WTC11 (cell line): ENCODE data around the gene MROH9. TPM values are rescaled to one million over a fixed set of nuclear protein-coding genes. Genes with fewer than 3 reads are reported as not detected.

Experiments used
- ATAC-seq: fragments of 200-7000 bp; cut with Tn5 transposase; 2 replicates; pipeline ENCODE4 v1.10.0; 2021; ENCODE audit warnings: mild to moderate bottlenecking, moderate library complexity
- CTCF ChIA-PET: fragments of 300-600 bp; sonication (Branson Sonifier 250); formaldehyde crosslinking; loops from one replicate; lab custom pipeline; 2021; ENCODE audit warnings: antibody characterized with exemption; lab: Charles Lee
- POLR2A ChIA-PET: fragments of 350-600 bp; sonication (Branson Sonifier 250); formaldehyde crosslinking; loops from one replicate; lab custom pipeline; 2021; ENCODE audit warnings: antibody characterized with exemption; lab: Charles Lee
- DNase-seq: peaks from one replicate; pipeline ENCODE4 v3.0.0; 2021; ENCODE audit warnings: low spot score
- H3K27ac Mint-ChIP-seq: 2 replicates; pipeline ENCODE4 v1.8.0; 2021; ENCODE audit warnings: mixed read lengths
- H3K27me3 Mint-ChIP-seq: 2 replicates; pipeline ENCODE4 v1.8.0; 2021; ENCODE audit warnings: low read depth, mild to moderate bottlenecking, moderate library complexity, mixed read lengths
- H3K36me3 Mint-ChIP-seq: 2 replicates; pipeline ENCODE4 v1.8.0; 2021; ENCODE audit warnings: mixed read lengths
- H3K4me1 Mint-ChIP-seq: 2 replicates; pipeline ENCODE4 v1.8.0; 2022; ENCODE audit warnings: mixed read lengths
- H3K4me3 Mint-ChIP-seq: 2 replicates; pipeline ENCODE4 v1.8.0; 2021; ENCODE audit warnings: mild to moderate bottlenecking, moderate library complexity, mixed read lengths
- H3K9me3 Mint-ChIP-seq: 2 replicates; pipeline ENCODE4 v1.8.0; 2021; ENCODE audit warnings: mixed read lengths
- EMX1 ChIP-seq: fragments of 250-450 bp; sonication (Bioruptor Pico); IDR thresholded peaks from 2 replicates; pipeline ENCODE4 v1.8.0; 2021; ENCODE audit warnings: mild to moderate bottlenecking
- JAZF1 ChIP-seq: fragments of 250-450 bp; sonication (Bioruptor Pico); IDR thresholded peaks from 2 replicates; pipeline ENCODE4 v1.9.0; 2021; ENCODE audit warnings: moderate library complexity, mild to moderate bottlenecking, inconsistent platforms
- KAT7 ChIP-seq: sonication (generic); formaldehyde crosslinking; IDR thresholded peaks from 2 replicates; pipeline ENCODE4 v1.8.1; 2023; ENCODE audit warnings: missing genetic modification reagents, mild to moderate bottlenecking, borderline replicate concordance
- MXD4 ChIP-seq: fragments of 250-450 bp; sonication (Bioruptor Pico); IDR thresholded peaks from 2 replicates; pipeline ENCODE4 v1.8.0; 2021; ENCODE audit warnings: mild to moderate bottlenecking, moderate library complexity, borderline replicate concordance
- NR3C1 ChIP-seq: sonication (generic); formaldehyde crosslinking; conservative IDR thresholded peaks from 2 replicates; pipeline ENCODE4 v1.8.1; 2023; ENCODE audit warnings: low read depth, mild to moderate bottlenecking, missing genetic modification reagents
- SP1 ChIP-seq: sonication (generic); formaldehyde crosslinking; conservative IDR thresholded peaks from 2 replicates; pipeline ENCODE4 v1.8.1; 2022; ENCODE audit warnings: missing genetic modification reagents
- TCF7 ChIP-seq: sonication (generic); formaldehyde crosslinking; IDR thresholded peaks from 2 replicates; pipeline ENCODE4 v1.8.0; 2022; ENCODE audit warnings: mild to moderate bottlenecking, low read depth, missing genetic modification reagents, moderate library complexity
- TEAD4 ChIP-seq: sonication (generic); formaldehyde crosslinking; IDR thresholded peaks from 2 replicates; pipeline ENCODE4 v1.8.0; 2022; ENCODE audit warnings: mild to moderate bottlenecking, missing genetic modification reagents
- ZBTB21 ChIP-seq: sonication (generic); formaldehyde crosslinking; IDR thresholded peaks from 2 replicates; pipeline ENCODE4 v1.8.1; 2023; ENCODE audit warnings: mild to moderate bottlenecking, missing genetic modification reagents, borderline replicate concordance
- ZNF121 ChIP-seq: sonication (generic); formaldehyde crosslinking; IDR thresholded peaks from 2 replicates; pipeline ENCODE4 v1.8.0; 2023; ENCODE audit warnings: missing genetic modification reagents
- ZNF138 ChIP-seq: sonication (generic); formaldehyde crosslinking; conservative IDR thresholded peaks from 2 replicates; pipeline ENCODE4 v1.8.1; 2022; ENCODE audit warnings: mild to moderate bottlenecking, moderate library complexity, missing genetic modification reagents
- ZNF232 ChIP-seq: sonication (generic); formaldehyde crosslinking; IDR thresholded peaks from 2 replicates; pipeline ENCODE4 v1.8.0; 2022; ENCODE audit warnings: mild to moderate bottlenecking, missing genetic modification reagents
- ZNF416 ChIP-seq: fragments of 250-450 bp; sonication (Bioruptor Pico); IDR thresholded peaks from 2 replicates; pipeline ENCODE4 v1.9.0; 2021; ENCODE audit warnings: mild to moderate bottlenecking, inconsistent platforms
- total RNA-seq: library from RNA; stranded (reverse); gene quantifications from 3 replicates; pipeline ENCODE4 v1.2.3, GENCODE V29; 2021
- TF ChIP-seq, protein P1 (sequence below): sonication (generic); formaldehyde crosslinking; conservative IDR thresholded peaks from 2 replicates; pipeline ENCODE4 v1.8.1; 2022; ENCODE audit warnings: mild to moderate bottlenecking, missing genetic modification reagents
- TF ChIP-seq, protein P2 (sequence below): sonication (generic); formaldehyde crosslinking; IDR thresholded peaks from 2 replicates; pipeline ENCODE4 v1.8.0; 2023; ENCODE audit warnings: mild to moderate bottlenecking, missing genetic modification reagents
- TF ChIP-seq, protein P3 (sequence below): sonication (generic); formaldehyde crosslinking; IDR thresholded peaks from 2 replicates; pipeline ENCODE4 v1.8.1; 2022; ENCODE audit warnings: low read depth, mild to moderate bottlenecking, moderate library complexity, missing genetic modification reagents, borderline replicate concordance
- TF ChIP-seq, protein P4 (sequence below): fragments of 200-600 bp; IDR thresholded peaks from 2 replicates; pipeline ENCODE4 v1.8.0; 2022; ENCODE audit warnings: antibody characterized with exemption
- TF ChIP-seq, protein P5 (sequence below): sonication (generic); formaldehyde crosslinking; IDR thresholded peaks from 2 replicates; pipeline ENCODE4 v1.8.1; 2023; ENCODE audit warnings: mild to moderate bottlenecking, missing genetic modification reagents
- TF ChIP-seq, protein P6 (sequence below): sonication (generic); formaldehyde crosslinking; IDR thresholded peaks from 2 replicates; pipeline ENCODE4 v1.8.1; 2023; ENCODE audit warnings: mild to moderate bottlenecking, moderate library complexity, missing genetic modification reagents
- TF ChIP-seq, protein P7 (sequence below): sonication (generic); formaldehyde crosslinking; IDR thresholded peaks from 2 replicates; pipeline ENCODE4 v1.8.0; 2022; ENCODE audit warnings: mild to moderate bottlenecking, missing genetic modification reagents

MROH9 gene
- total RNA-seq, 1 experiment from 2014 or later = not detected

DNA sequence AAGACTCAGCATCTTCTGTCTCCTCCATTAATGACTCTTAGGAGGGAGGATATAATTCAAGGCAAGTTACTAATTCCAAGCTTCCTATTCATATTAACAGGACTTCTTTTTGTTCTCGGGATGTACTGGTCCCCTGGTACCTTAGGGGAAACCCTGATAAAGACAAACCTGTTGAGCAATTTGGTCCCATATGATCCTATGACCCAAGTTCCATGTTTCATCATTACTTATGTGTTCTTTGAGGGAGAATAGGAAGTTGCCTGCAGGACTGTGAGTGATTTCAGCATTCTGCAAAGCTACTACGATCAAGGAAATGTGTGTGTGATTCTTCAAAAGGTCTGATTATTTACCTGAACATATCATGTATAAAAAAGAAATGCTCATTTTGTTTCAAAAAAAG, 149.5 kb downstream of the MROH9 start (continued):
- TF ChIP-seq, protein P1, sequence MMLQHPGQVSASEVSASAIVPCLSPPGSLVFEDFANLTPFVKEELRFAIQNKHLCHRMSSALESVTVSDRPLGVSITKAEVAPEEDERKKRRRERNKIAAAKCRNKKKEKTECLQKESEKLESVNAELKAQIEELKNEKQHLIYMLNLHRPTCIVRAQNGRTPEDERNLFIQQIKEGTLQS = no peak
- TF ChIP-seq, protein P2, sequence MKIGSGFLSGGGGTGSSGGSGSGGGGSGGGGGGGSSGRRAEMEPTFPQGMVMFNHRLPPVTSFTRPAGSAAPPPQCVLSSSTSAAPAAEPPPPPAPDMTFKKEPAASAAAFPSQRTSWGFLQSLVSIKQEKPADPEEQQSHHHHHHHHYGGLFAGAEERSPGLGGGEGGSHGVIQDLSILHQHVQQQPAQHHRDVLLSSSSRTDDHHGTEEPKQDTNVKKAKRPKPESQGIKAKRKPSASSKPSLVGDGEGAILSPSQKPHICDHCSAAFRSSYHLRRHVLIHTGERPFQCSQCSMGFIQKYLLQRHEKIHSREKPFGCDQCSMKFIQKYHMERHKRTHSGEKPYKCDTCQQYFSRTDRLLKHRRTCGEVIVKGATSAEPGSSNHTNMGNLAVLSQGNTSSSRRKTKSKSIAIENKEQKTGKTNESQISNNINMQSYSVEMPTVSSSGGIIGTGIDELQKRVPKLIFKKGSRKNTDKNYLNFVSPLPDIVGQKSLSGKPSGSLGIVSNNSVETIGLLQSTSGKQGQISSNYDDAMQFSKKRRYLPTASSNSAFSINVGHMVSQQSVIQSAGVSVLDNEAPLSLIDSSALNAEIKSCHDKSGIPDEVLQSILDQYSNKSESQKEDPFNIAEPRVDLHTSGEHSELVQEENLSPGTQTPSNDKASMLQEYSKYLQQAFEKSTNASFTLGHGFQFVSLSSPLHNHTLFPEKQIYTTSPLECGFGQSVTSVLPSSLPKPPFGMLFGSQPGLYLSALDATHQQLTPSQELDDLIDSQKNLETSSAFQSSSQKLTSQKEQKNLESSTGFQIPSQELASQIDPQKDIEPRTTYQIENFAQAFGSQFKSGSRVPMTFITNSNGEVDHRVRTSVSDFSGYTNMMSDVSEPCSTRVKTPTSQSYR (CRISPR knock-in tag) = no peak
- TF ChIP-seq TEAD4 (no peak), ZNF121 (CRISPR knock-in tag) (no peak), ZBTB21 (no peak), MXD4 (CRISPR knock-in tag) (no peak), EMX1 (CRISPR knock-in tag) (no peak), NR3C1 (CRISPR knock-in tag) (no peak), TCF7 (CRISPR knock-in tag) (no peak), KAT7 (CRISPR knock-in tag) (no peak)
- TF ChIP-seq, protein P3, sequence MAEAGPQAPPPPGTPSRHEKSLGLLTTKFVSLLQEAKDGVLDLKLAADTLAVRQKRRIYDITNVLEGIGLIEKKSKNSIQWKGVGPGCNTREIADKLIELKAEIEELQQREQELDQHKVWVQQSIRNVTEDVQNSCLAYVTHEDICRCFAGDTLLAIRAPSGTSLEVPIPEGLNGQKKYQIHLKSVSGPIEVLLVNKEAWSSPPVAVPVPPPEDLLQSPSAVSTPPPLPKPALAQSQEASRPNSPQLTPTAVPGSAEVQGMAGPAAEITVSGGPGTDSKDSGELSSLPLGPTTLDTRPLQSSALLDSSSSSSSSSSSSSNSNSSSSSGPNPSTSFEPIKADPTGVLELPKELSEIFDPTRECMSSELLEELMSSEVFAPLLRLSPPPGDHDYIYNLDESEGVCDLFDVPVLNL (CRISPR knock-in tag) = no peak
- TF ChIP-seq, protein P4, sequence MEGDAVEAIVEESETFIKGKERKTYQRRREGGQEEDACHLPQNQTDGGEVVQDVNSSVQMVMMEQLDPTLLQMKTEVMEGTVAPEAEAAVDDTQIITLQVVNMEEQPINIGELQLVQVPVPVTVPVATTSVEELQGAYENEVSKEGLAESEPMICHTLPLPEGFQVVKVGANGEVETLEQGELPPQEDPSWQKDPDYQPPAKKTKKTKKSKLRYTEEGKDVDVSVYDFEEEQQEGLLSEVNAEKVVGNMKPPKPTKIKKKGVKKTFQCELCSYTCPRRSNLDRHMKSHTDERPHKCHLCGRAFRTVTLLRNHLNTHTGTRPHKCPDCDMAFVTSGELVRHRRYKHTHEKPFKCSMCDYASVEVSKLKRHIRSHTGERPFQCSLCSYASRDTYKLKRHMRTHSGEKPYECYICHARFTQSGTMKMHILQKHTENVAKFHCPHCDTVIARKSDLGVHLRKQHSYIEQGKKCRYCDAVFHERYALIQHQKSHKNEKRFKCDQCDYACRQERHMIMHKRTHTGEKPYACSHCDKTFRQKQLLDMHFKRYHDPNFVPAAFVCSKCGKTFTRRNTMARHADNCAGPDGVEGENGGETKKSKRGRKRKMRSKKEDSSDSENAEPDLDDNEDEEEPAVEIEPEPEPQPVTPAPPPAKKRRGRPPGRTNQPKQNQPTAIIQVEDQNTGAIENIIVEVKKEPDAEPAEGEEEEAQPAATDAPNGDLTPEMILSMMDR = no peak

DNA sequence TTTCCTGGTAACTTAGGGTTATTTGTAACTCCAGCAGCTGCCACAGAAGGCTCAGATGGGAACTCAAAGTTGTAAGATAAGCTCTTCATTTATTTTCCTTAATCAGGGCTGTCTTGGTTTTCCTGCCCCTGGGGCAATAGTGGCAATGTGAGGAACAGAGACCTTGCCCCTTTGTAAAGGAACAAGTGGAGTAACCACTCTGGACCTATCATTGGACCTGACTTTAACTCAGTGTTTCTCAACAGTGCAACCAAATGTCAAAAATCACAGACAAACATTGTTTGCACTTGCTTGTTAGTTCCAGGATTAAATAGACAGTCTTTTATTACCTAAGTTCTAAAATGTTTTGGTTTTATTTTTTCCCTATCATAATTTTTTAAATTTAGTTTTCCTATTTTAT, 152.6 kb downstream of the MROH9 start:
- Mint-ChIP-seq H3K4me1 (no peaks in the 10 kb centered on the region), H3K27me3 (no peaks in the 10 kb centered on the region), H3K27ac (no peak overlapping the region), H3K36me3 (no peaks in the 10 kb centered on the region), H3K4me3 (no peak overlapping the region), H3K9me3 (0 out of 2 replicates have a peak, but pooled peaks cover 3% of the 10 kb centered on the region)
- TF ChIP-seq, protein P1 = no peak
- no peak for DNase-seq
- no peak for ATAC-seq
- ChIA-PET POLR2A (no interaction called here), CTCF (no interaction called here)

DNA sequence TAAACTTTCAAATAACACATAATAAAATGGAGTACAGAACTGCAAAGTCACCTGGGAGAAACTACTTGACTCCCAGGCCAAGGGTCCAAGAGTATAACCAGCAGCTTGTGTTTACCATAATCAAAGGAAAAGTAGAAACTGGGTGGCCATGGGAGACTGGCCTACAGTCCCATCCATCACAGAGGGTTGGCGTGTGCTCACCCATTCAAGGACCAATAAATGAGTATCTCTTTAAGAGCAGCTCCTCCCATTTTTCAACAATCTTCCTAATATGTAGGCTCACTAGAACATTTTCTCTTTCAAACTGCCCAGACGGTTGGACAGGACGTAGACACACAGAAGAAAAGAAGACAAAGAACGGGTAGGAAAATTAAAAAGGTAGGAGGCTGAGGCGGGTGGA, 155.3 kb downstream of the MROH9 start, which contains the start of gene FMO3:
TSS of gene FMO3 (plus strand) at position 302 of the 400 bp plus-strand sequence. CDS start 1,754 bp downstream, outside the sequence.
- ATAC-seq (no peak), DNase-seq (no peak)
- ChIA-PET POLR2A (interaction anchor here (0.7 to 1.3 kb wide), 2 partner anchors 12 to 1412 kb away, joined by 3 read pairs; no protein-coding TSS in a partner anchor), CTCF (interaction anchor here (1.5 to 2.0 kb wide), 3 partner anchors 124 to 223 kb away, joined by 4 to 7 read pairs (median 6); partner anchors contain the start of gene FMO4)
- no peak within 1 kb of the TSS for H3K27ac Mint-ChIP-seq
- no peak within 1 kb of the TSS for H3K4me3 Mint-ChIP-seq
- no peaks in the 10 kb centered on the region for H3K36me3 Mint-ChIP-seq
- H3K27me3 Mint-ChIP-seq = no peaks in the 10 kb centered on the region
- H3K9me3 Mint-ChIP-seq = 0 out of 2 replicates have a peak, but pooled peaks cover 3% of the 10 kb centered on the region
- H3K4me1 Mint-ChIP-seq = no peaks in the 10 kb centered on the region
- TF ChIP-seq JAZF1 (CRISPR knock-in tag) = no peak
- TF ChIP-seq ZNF232 (CRISPR knock-in tag) = no peak
- TF ChIP-seq, protein P5, sequence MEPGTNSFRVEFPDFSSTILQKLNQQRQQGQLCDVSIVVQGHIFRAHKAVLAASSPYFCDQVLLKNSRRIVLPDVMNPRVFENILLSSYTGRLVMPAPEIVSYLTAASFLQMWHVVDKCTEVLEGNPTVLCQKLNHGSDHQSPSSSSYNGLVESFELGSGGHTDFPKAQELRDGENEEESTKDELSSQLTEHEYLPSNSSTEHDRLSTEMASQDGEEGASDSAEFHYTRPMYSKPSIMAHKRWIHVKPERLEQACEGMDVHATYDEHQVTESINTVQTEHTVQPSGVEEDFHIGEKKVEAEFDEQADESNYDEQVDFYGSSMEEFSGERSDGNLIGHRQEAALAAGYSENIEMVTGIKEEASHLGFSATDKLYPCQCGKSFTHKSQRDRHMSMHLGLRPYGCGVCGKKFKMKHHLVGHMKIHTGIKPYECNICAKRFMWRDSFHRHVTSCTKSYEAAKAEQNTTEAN = no peak
- TF ChIP-seq, protein P6, sequence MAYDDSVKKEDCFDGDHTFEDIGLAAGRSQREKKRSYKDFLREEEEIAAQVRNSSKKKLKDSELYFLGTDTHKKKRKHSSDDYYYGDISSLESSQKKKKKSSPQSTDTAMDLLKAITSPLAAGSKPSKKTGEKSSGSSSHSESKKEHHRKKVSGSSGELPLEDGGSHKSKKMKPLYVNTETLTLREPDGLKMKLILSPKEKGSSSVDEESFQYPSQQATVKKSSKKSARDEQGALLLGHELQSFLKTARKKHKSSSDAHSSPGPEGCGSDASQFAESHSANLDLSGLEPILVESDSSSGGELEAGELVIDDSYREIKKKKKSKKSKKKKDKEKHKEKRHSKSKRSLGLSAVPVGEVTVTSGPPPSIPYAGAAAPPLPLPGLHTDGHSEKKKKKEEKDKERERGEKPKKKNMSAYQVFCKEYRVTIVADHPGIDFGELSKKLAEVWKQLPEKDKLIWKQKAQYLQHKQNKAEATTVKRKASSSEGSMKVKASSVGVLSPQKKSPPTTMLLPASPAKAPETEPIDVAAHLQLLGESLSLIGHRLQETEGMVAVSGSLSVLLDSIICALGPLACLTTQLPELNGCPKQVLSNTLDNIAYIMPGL (CRISPR knock-in tag) = no peak
- TF ChIP-seq ZNF138 (CRISPR knock-in tag) = no peak
- TF ChIP-seq, protein P7, sequence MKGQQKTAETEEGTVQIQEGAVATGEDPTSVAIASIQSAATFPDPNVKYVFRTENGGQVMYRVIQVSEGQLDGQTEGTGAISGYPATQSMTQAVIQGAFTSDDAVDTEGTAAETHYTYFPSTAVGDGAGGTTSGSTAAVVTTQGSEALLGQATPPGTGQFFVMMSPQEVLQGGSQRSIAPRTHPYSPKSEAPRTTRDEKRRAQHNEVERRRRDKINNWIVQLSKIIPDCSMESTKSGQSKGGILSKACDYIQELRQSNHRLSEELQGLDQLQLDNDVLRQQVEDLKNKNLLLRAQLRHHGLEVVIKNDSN (CRISPR knock-in tag) = no peak
- no peak for TF ChIP-seq ZNF416 (CRISPR knock-in tag)
- TF ChIP-seq SP1 (CRISPR knock-in tag) = no peak
- TF ChIP-seq, protein P2 (CRISPR knock-in tag) = no peak
